ENCODE data around the gene TPCN1. TPM values are rescaled to one million over a fixed set of nuclear protein-coding genes. Genes with fewer than 3 reads are reported as not detected.

The TPCN1 gene
- total RNA-seq, 2 donors from 2014 or later, result 18.9 to 30.8 TPM

- peaks cover 7% of the 10 kb centered on the region for H3K27me3 Mint-ChIP-seq (ENCODE audit: insufficient read depth)
- H3K4me1 Mint-ChIP-seq, result peaks cover 8% of the 10 kb centered on the region
- DNase-seq, result peak; percentile 43
- H3K4me1 ChIP-seq (ENCODE audit: control insufficient read depth, insufficient read depth, low read length), result peaks cover 3% of the 10 kb centered on the region
- H3K4me3 Mint-ChIP-seq, result no peak overlapping the region
- no peaks in the 10 kb centered on the region for H3K9me3 Mint-ChIP-seq
- no peaks in the 10 kb centered on the region for H3K27me3 ChIP-seq (ENCODE audit: control insufficient read depth, insufficient read depth, low read length, poor library complexity, severe bottlenecking)
- peaks cover 11% of the 10 kb centered on the region for H3K36me3 Mint-ChIP-seq (ENCODE audit: low read depth)
- no peak overlapping the region for H3K4me3 ChIP-seq (ENCODE audit: low read length)
- no peaks in the 10 kb centered on the region for H3K9me3 ChIP-seq (ENCODE audit: control insufficient read depth, low read length)
- no peaks in the 10 kb centered on the region for H3K36me3 ChIP-seq (ENCODE audit: control insufficient read depth, insufficient read depth, low read length)
- no peak overlapping the region for H3K9ac ChIP-seq (ENCODE audit: extremely low read depth, low read length, poor library complexity, severe bottlenecking)
- H3K27ac ChIP-seq (ENCODE audit: low read depth, low read length), result no peak overlapping the region
- 83 to 84% methylated on average over 3 of the region's 3 CpGs for WGBS, 2 experiments (ENCODE audit: insufficient coverage in 1 of 2, insufficient read length in 1 of 2)
- TF ChIP-seq CTCF (conservative IDR thresholded peaks at IDR 0.05), result no peak
- H3K27ac Mint-ChIP-seq, result no peak overlapping the region
Measured at GRCh38 chr12:113238309-113238708, 17.0 kb downstream of the TPCN1 start.

- no peak overlapping the region for H3K27ac ChIP-seq (ENCODE audit: low read depth, low read length)
- no peaks in the 10 kb centered on the region for H3K4me1 ChIP-seq (ENCODE audit: control insufficient read depth, insufficient read depth, low read length)
- H3K4me3 ChIP-seq (ENCODE audit: low read length), result no peak overlapping the region
- H3K9ac ChIP-seq (ENCODE audit: extremely low read depth, low read length, poor library complexity, severe bottlenecking), result no peak overlapping the region
- H3K36me3 ChIP-seq (ENCODE audit: control insufficient read depth, insufficient read depth, low read length), result no peaks in the 10 kb centered on the region
- H3K27me3 ChIP-seq (ENCODE audit: control insufficient read depth, insufficient read depth, low read length, poor library complexity, severe bottlenecking), result peaks cover 6% of the 10 kb centered on the region
- H3K27ac Mint-ChIP-seq, result no peak overlapping the region
- WGBS, 2 experiments (ENCODE audit: insufficient coverage in 1 of 2, insufficient read length in 1 of 2), result 92 to 100% methylated on average over 3 of the region's 3 CpGs
- no peak for TF ChIP-seq CTCF (conservative IDR thresholded peaks at IDR 0.05)
- peaks cover 14% of the 10 kb centered on the region for H3K27me3 Mint-ChIP-seq (ENCODE audit: insufficient read depth)
- peaks cover 11% of the 10 kb centered on the region for H3K36me3 Mint-ChIP-seq (ENCODE audit: low read depth)
- peaks cover 5% of the 10 kb centered on the region for H3K4me1 Mint-ChIP-seq
- H3K9me3 Mint-ChIP-seq, result no peaks in the 10 kb centered on the region
- H3K4me3 Mint-ChIP-seq, result no peak overlapping the region
- no peaks in the 10 kb centered on the region for H3K9me3 ChIP-seq (ENCODE audit: control insufficient read depth, low read length)
- peak; percentile 60 for DNase-seq
Measured at GRCh38 chr12:113239288-113239771, 18.1 kb downstream of the TPCN1 start.

- Histone ChIP-seq H3K4me3 (ENCODE audit: low read length) (no peak overlapping the region), H3K9me3 (ENCODE audit: control insufficient read depth, low read length) (no peaks in the 10 kb centered on the region), H3K9ac (ENCODE audit: extremely low read depth, low read length, poor library complexity, severe bottlenecking) (no peak overlapping the region), H3K36me3 (ENCODE audit: control insufficient read depth, insufficient read depth, low read length) (no peaks in the 10 kb centered on the region), H3K27ac (ENCODE audit: low read depth, low read length) (no peak overlapping the region), H3K27me3 (ENCODE audit: control insufficient read depth, insufficient read depth, low read length, poor library complexity, severe bottlenecking) (peaks cover 12% of the 10 kb centered on the region), H3K4me1 (ENCODE audit: control insufficient read depth, insufficient read depth, low read length) (no peaks in the 10 kb centered on the region)
- TF ChIP-seq CTCF (conservative IDR thresholded peaks at IDR 0.05), result no peak
- DNase-seq, result peak; percentile 49
- Mint-ChIP-seq H3K36me3 (ENCODE audit: low read depth) (peaks cover 11% of the 10 kb centered on the region), H3K27me3 (ENCODE audit: insufficient read depth) (peaks cover 19% of the 10 kb centered on the region), H3K4me1 (peaks cover 8% of the 10 kb centered on the region), H3K4me3 (no peak overlapping the region), H3K27ac (no peak overlapping the region), H3K9me3 (no peaks in the 10 kb centered on the region)
- 86 to 95% methylated on average over 5 to 12 of the region's 12 CpGs for WGBS, 2 experiments (ENCODE audit: insufficient coverage in 1 of 2, insufficient read length in 1 of 2)
Measured at GRCh38 chr12:113239811-113240331, 18.6 kb downstream of the TPCN1 start.

Measured in endodermal cell (in vitro differentiated cells).